HCT116 (cell line): ENCODE results near the gene KPNA3. TPM values are rescaled to one million over a fixed set of nuclear protein-coding genes. Genes with fewer than 3 reads are reported as not detected.

ENCODE experiments used
- ATAC-seq: fragments of 200-7000 bp; cut with Tn5 transposase; 2 replicates; pipeline ENCODE4 v1.9.1; 2020; ENCODE audit warnings: mild to moderate bottlenecking, moderate library complexity
- BruUV-seq: library from RNA; stranded (reverse); fragments of 400-500 nt; replicated peaks from 2 replicates; lab custom pipeline; 2021; lab: Mats Ljungman, UMichigan
- CTCF ChIA-PET: fragments of 300-600 bp; sonication (Branson Sonifier 250); formaldehyde crosslinking; loops from one replicate; lab custom pipeline; 2021; ENCODE audit warnings: antibody characterized with exemption; lab: Charles Lee
- POLR2A ChIA-PET: fragments of 300-600, 350-600 bp; sonication (Branson Sonifier 250); formaldehyde crosslinking; loops from one replicate; lab custom pipeline; 2021; ENCODE audit warnings: antibody characterized with exemption; lab: Charles Lee
- RAD21 ChIA-PET, 2 experiments: fragments of 300-600 bp; sonication (Branson Sonifier 250); formaldehyde crosslinking; loops; one replicate each; lab custom pipeline; 2023; ENCODE audit warnings: low total read pairs in 2 of 2; ENCODE audit not compliant: uncharacterized antibody in 2 of 2, unreplicated experiment in 2 of 2, low non-redundant PET in 1 of 2; lab: Charles Lee
- DNase-seq: peaks from one replicate; pipeline ENCODE4 v3.0.0-alpha.2; 2010; ENCODE audit warnings: low read depth, low spot score
- H2AFZ ChIP-seq: fragments of 200-600 bp; shearing (Covaris generic), sonication (generic); 2 replicates; pipeline ENCODE4 v1.6.1; 2017; ENCODE audit warnings: low read depth, mixed run types, mixed read lengths, antibody characterized with exemption, low read length; ENCODE audit not compliant: poor library complexity, severe bottlenecking
- H3K27ac ChIP-seq: 2 replicates; pipeline ENCODE4 v1.5.1; 2012; ENCODE audit warnings: low read depth, low read length
- H3K27me3 ChIP-seq: fragments of 200-600 bp; sonication (generic); 2 replicates; pipeline ENCODE4 v1.6.1; 2016; ENCODE audit warnings: mixed run types, low read length, mixed read lengths; ENCODE audit not compliant: insufficient read depth
- H3K36me3 ChIP-seq, 2 experiments: fragments of 200-500 bp in 1 of 2; fragments of 200-600 bp in 1 of 2; sonication (Bioruptor generic) in 1 of 2; sonication (generic) in 1 of 2; 2 replicates each; pipeline versions ENCODE4 v1.5.1 to v1.6.1; 2014 to 2016; ENCODE audit warnings: low read length in 2 of 2, inconsistent platforms in 1 of 2, mixed read lengths in 1 of 2, mixed run types in 1 of 2; ENCODE audit not compliant: insufficient read depth in 2 of 2, control insufficient read depth in 1 of 2
- H3K4me1 ChIP-seq, 2 experiments: fragments of 200-600 bp in 1 of 2; sonication (generic) in 1 of 2; 2 replicates each; pipeline versions ENCODE4 v1.5.1 to v1.6.1; 2012 to 2017; ENCODE audit warnings: low read length in 2 of 2, inconsistent platforms in 1 of 2, mild to moderate bottlenecking in 1 of 2, mixed read lengths in 1 of 2, mixed run types in 1 of 2, moderate library complexity in 1 of 2; ENCODE audit not compliant: insufficient read depth in 2 of 2, control insufficient read depth in 1 of 2
- H3K4me2 ChIP-seq: fragments of 200-600 bp; sonication (generic); 2 replicates; pipeline ENCODE4 v1.6.1; 2017; ENCODE audit warnings: mixed run types, low read length, mixed read lengths
- H3K4me3 ChIP-seq, 2 experiments: fragments of 200-600 bp in 1 of 2; sonication (generic) in 1 of 2; replicated peaks in 1 of 2; 2 replicates each; pipeline ENCODE4 v1.5.1; 2011 to 2016; ENCODE audit warnings: low read length in 2 of 2, control low read depth in 1 of 2, low read depth in 1 of 2, mild to moderate bottlenecking in 1 of 2, mixed read lengths in 1 of 2, mixed run types in 1 of 2
- H3K79me2 ChIP-seq: fragments of 200-600 bp; sonication (generic); 2 replicates; pipeline ENCODE4 v1.6.1; 2017; ENCODE audit warnings: mild to moderate bottlenecking, mixed run types, low read length, moderate library complexity, mixed read lengths; ENCODE audit not compliant: insufficient read depth
- H3K9ac ChIP-seq: fragments of 200-600 bp; sonication (generic); 2 replicates; pipeline ENCODE4 v1.6.1; 2016; ENCODE audit warnings: low read length, mixed read lengths
- H3K9me2 ChIP-seq: fragments of 200-600 bp; sonication (generic), shearing (Covaris generic); 2 replicates; pipeline ENCODE4 v1.6.1; 2017; ENCODE audit warnings: mixed run types, mild to moderate bottlenecking, moderate library complexity; ENCODE audit not compliant: insufficient read depth
- H3K9me3 ChIP-seq, 2 experiments: fragments of 200-500 bp in 1 of 2; fragments of 200-600 bp in 1 of 2; sonication (Bioruptor generic) in 1 of 2; sonication (generic) in 1 of 2; 2 replicates each; pipeline ENCODE4 v1.6.1; 2014 to 2017; ENCODE audit warnings: low read length in 2 of 2, mixed read lengths in 2 of 2, inconsistent platforms in 1 of 2, low read depth in 1 of 2, mild to moderate bottlenecking in 1 of 2, mixed run types in 1 of 2, moderate library complexity in 1 of 2; ENCODE audit not compliant: control insufficient read depth in 1 of 2, insufficient read depth in 1 of 2
- H4K20me1 ChIP-seq: fragments of 200-600 bp; sonication (generic), shearing (Covaris generic); 2 replicates; pipeline ENCODE4 v1.6.1; 2017; ENCODE audit warnings: mixed run types, mild to moderate bottlenecking, moderate library complexity; ENCODE audit not compliant: insufficient read depth
- CBX3 ChIP-seq: IDR thresholded peaks from 2 replicates; pipeline ENCODE4 v1.6.1; 2012; ENCODE audit warnings: low read depth
- CEBPB ChIP-seq: IDR thresholded peaks from 2 replicates; pipeline ENCODE4 v1.6.1; 2012; ENCODE audit warnings: low read depth
- ELF1 ChIP-seq: IDR thresholded peaks from 2 replicates; pipeline ENCODE4 v1.6.1; 2012; ENCODE audit warnings: low read depth, borderline replicate concordance
- EZH2 ChIP-seq: fragments of 200-600 bp; sonication (generic); IDR thresholded peaks from 2 replicates; pipeline ENCODE4 v1.6.1; 2017; ENCODE audit warnings: antibody characterized with exemption, mixed run types
- EZH2phosphoT487 ChIP-seq: fragments of 200-600 bp; IDR thresholded peaks from 2 replicates; pipeline ENCODE4 v1.6.1; 2018; ENCODE audit warnings: antibody characterized with exemption, borderline replicate concordance
- FOSL1 ChIP-seq: IDR thresholded peaks from 2 replicates; pipeline ENCODE4 v1.6.1; 2012; ENCODE audit warnings: low read depth
- JUND ChIP-seq: IDR thresholded peaks from 2 replicates; pipeline ENCODE4 v1.6.1; 2012
- POLR2A ChIP-seq: IDR thresholded peaks from 2 replicates; pipeline ENCODE4 v1.7.0; 2011; ENCODE audit warnings: borderline replicate concordance; ENCODE audit not compliant: insufficient read depth, insufficient read length; ENCODE audit errors: extremely low read depth
- POLR2AphosphoS5 ChIP-seq: IDR thresholded peaks from 2 replicates; pipeline ENCODE4 v1.6.1; 2011; ENCODE audit warnings: mild to moderate bottlenecking, low read depth, low read length, moderate library complexity
- RAD21 ChIP-seq: IDR thresholded peaks from 2 replicates; pipeline ENCODE4 v1.6.1; 2012; ENCODE audit warnings: low read depth, mild to moderate bottlenecking
- SIN3A ChIP-seq: IDR thresholded peaks from 2 replicates; pipeline ENCODE4 v1.6.1; 2012; ENCODE audit warnings: low read depth
- SP1 ChIP-seq: IDR thresholded peaks from 2 replicates; pipeline ENCODE4 v1.6.1; 2012; ENCODE audit warnings: low read depth
- SRF ChIP-seq: IDR thresholded peaks from 2 replicates; pipeline ENCODE4 v1.6.1; 2012; ENCODE audit warnings: low read depth
- TCF7L2 ChIP-seq: IDR thresholded peaks from 2 replicates; pipeline ENCODE4 v1.7.0; 2011; ENCODE audit warnings: borderline replicate concordance, inconsistent platforms; ENCODE audit not compliant: insufficient read depth, insufficient read length; ENCODE audit errors: extremely low read depth
- YY1 ChIP-seq: IDR thresholded peaks from 2 replicates; pipeline ENCODE4 v1.6.1; 2011; ENCODE audit warnings: low read length, low read depth, moderate library complexity, mild to moderate bottlenecking; ENCODE audit not compliant: insufficient replicate concordance; ENCODE audit errors: extremely low read depth
- ZFX ChIP-seq: fragments of 450-650 bp; IDR thresholded peaks from 2 replicates; pipeline ENCODE4 v1.6.1; 2017
- intact Hi-C: fragments of 100-400 bp; cut with micrococcal nuclease; formaldehyde crosslinking; loops from 2 replicates; pipeline ENCODE4 v1.10.0; 2022
- total RNA-seq: library from RNA; stranded (reverse); gene quantifications from one replicate; pipeline ENCODE4 v1.2.1, GENCODE V29; 2021; ENCODE audit not compliant: unreplicated experiment
- TF ChIP-seq, protein P1 (sequence below): IDR thresholded peaks from 2 replicates; pipeline ENCODE4 v1.6.1; 2012
- TF ChIP-seq, protein P2 (sequence below): IDR thresholded peaks from 2 replicates; pipeline ENCODE4 v1.6.1; 2011; ENCODE audit warnings: mild to moderate bottlenecking, low read length, moderate library complexity; ENCODE audit not compliant: insufficient replicate concordance; ENCODE audit errors: extremely low read depth
- TF ChIP-seq, protein P3 (sequence below): IDR thresholded peaks from 2 replicates; pipeline ENCODE4 v1.6.1; 2012; ENCODE audit warnings: low read depth
- TF ChIP-seq, protein P4 (sequence below): IDR thresholded peaks from 2 replicates; pipeline ENCODE4 v1.6.1; 2012

KPNA3 gene
- total RNA-seq, 1 experiment from 2014 or later, result 45.0 TPM

DNA sequence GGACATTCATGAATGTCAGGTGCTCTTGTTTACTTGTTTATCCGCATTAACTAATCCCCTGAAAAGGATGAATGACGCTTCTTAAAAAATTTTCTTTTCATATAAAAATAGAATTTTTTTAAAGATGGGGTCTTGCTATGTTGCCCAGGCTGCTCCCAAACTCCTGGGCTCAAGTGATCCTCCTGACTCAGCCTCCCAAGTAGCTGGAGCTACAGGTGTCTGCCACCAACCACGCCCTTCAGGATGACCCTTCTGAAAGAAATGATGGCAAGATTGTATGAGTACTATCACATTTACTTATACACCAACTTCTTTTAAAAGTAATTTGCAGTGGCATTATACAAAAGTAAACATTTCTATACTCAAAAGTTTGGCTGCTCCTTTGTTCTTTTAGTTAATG lies 95.0 kb downstream of the KPNA3 start:
- Histone ChIP-seq H3K9ac (no peak overlapping the region), H3K79me2 (no peaks in the 10 kb centered on the region), H2AFZ (no peak overlapping the region), H3K27ac (no peak overlapping the region), H3K4me3 (no peak overlapping the region), H3K9me3 (no peaks in the 10 kb centered on the region), H3K4me1 (no peaks in the 10 kb centered on the region), H3K4me2 (no peak overlapping the region), H3K36me3 (peaks cover 11 to 13% of the 10 kb centered on the region in 2 experiments; a peak in 3 of 4 replicates), H3K27me3 (no peaks in the 10 kb centered on the region), H3K9me2 (no peaks in the 10 kb centered on the region), H4K20me1 (no peaks in the 10 kb centered on the region)
- DNase-seq, result no peak
- BruUV-seq, result no TSS peak
- ChIA-PET POLR2A (no interaction called here), RAD21 (no interaction called here), CTCF (no interaction called here)
- ATAC-seq, result no peak
- no peak for TF ChIP-seq ELF1
- TF ChIP-seq POLR2AphosphoS5, result no peak
- TF ChIP-seq, protein P1, sequence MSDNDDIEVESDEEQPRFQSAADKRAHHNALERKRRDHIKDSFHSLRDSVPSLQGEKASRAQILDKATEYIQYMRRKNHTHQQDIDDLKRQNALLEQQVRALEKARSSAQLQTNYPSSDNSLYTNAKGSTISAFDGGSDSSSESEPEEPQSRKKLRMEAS, result no peak
- no peak for TF ChIP-seq RAD21
- TF ChIP-seq TCF7L2, result no peak
- no peak for TF ChIP-seq ZFX
- TF ChIP-seq, protein P2, sequence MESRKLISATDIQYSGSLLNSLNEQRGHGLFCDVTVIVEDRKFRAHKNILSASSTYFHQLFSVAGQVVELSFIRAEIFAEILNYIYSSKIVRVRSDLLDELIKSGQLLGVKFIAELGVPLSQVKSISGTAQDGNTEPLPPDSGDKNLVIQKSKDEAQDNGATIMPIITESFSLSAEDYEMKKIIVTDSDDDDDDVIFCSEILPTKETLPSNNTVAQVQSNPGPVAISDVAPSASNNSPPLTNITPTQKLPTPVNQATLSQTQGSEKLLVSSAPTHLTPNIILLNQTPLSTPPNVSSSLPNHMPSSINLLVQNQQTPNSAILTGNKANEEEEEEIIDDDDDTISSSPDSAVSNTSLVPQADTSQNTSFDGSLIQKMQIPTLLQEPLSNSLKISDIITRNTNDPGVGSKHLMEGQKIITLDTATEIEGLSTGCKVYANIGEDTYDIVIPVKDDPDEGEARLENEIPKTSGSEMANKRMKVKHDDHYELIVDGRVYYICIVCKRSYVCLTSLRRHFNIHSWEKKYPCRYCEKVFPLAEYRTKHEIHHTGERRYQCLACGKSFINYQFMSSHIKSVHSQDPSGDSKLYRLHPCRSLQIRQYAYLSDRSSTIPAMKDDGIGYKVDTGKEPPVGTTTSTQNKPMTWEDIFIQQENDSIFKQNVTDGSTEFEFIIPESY, result no peak
- TF ChIP-seq POLR2A, result no peak
- no peak for TF ChIP-seq CEBPB
- TF ChIP-seq SRF, result no peak
- no peak for TF ChIP-seq SIN3A
- TF ChIP-seq FOSL1, result no peak
- TF ChIP-seq, protein P3, sequence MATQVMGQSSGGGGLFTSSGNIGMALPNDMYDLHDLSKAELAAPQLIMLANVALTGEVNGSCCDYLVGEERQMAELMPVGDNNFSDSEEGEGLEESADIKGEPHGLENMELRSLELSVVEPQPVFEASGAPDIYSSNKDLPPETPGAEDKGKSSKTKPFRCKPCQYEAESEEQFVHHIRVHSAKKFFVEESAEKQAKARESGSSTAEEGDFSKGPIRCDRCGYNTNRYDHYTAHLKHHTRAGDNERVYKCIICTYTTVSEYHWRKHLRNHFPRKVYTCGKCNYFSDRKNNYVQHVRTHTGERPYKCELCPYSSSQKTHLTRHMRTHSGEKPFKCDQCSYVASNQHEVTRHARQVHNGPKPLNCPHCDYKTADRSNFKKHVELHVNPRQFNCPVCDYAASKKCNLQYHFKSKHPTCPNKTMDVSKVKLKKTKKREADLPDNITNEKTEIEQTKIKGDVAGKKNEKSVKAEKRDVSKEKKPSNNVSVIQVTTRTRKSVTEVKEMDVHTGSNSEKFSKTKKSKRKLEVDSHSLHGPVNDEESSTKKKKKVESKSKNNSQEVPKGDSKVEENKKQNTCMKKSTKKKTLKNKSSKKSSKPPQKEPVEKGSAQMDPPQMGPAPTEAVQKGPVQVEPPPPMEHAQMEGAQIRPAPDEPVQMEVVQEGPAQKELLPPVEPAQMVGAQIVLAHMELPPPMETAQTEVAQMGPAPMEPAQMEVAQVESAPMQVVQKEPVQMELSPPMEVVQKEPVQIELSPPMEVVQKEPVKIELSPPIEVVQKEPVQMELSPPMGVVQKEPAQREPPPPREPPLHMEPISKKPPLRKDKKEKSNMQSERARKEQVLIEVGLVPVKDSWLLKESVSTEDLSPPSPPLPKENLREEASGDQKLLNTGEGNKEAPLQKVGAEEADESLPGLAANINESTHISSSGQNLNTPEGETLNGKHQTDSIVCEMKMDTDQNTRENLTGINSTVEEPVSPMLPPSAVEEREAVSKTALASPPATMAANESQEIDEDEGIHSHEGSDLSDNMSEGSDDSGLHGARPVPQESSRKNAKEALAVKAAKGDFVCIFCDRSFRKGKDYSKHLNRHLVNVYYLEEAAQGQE, result no peak
- TF ChIP-seq, protein P4, sequence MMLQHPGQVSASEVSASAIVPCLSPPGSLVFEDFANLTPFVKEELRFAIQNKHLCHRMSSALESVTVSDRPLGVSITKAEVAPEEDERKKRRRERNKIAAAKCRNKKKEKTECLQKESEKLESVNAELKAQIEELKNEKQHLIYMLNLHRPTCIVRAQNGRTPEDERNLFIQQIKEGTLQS, result no peak
- no peak for TF ChIP-seq EZH2
- no peak for TF ChIP-seq SP1
- no peak for TF ChIP-seq JUND
- TF ChIP-seq EZH2phosphoT487, result no peak
- no peak for TF ChIP-seq CBX3
- no peak for TF ChIP-seq YY1
- intact Hi-C loops, result loop anchor here (10.0 kb wide), 1 partner anchor 237 kb away; the partner anchor contains the start of gene SPRYD7
